ENCODE measurements around the gene PLB1.

The PLB1 gene

GRCh38 chr2:28616396-28616999, 120.6 kb downstream of the PLB1 start:
- DNase-seq, result no peak

- no peak for DNase-seq
These were observed 121.8 kb downstream of the PLB1 start for GRCh38 chr2:28617502-28618184.

- no peak for DNase-seq
These were observed 122.6 kb downstream of the PLB1 start for GRCh38 chr2:28618221-28619141.

GRCh38 chr2:28619213-28620196, 123.6 kb downstream of the PLB1 start:
- DNase-seq, result no peak

- no peak for DNase-seq
These were observed 124.5 kb downstream of the PLB1 start for GRCh38 chr2:28620291-28620793.

- DNase-seq, result no peak
These were observed 124.9 kb downstream of the PLB1 start for GRCh38 chr2:28620801-28621171.

GRCh38 chr2:28621172-28622100, 125.6 kb downstream of the PLB1 start:
- DNase-seq, result peak; percentile 89

- no peak for DNase-seq
These were observed 126.2 kb downstream of the PLB1 start for GRCh38 chr2:28622101-28622499.

- no peak for DNase-seq
These were observed 127.9 kb downstream of the PLB1 start for GRCh38 chr2:28623582-28624405.

GRCh38 chr2:28624436-28624792, 128.6 kb downstream of the PLB1 start:
- DNase-seq, result no peak

GRCh38 chr2:28624793-28625701, 129.2 kb downstream of the PLB1 start:
- DNase-seq, result peak; percentile 66

- DNase-seq, result no peak
These were observed 130.5 kb downstream of the PLB1 start for GRCh38 chr2:28626376-28626775.

- DNase-seq, result peak; percentile 38
These were observed 131.1 kb downstream of the PLB1 start for GRCh38 chr2:28626891-28627421.

GRCh38 chr2:28627722-28628480, 132.0 kb downstream of the PLB1 start:
- DNase-seq, result no peak

GRCh38 chr2:28628506-28628905, 132.6 kb downstream of the PLB1 start:
- DNase-seq, result no peak

GRCh38 chr2:28628987-28629386, 133.1 kb downstream of the PLB1 start:
- no peak for DNase-seq

- DNase-seq, result no peak
These were observed 134.1 kb downstream of the PLB1 start for GRCh38 chr2:28629910-28630309.

GRCh38 chr2:28630341-28630740, 134.5 kb downstream of the PLB1 start:
- no peak for DNase-seq
